HAP-1 (cell line): Measurements from ENCODE around the gene GRIPAP1.
"Not testable (repeated sequence)": the region's sequence is repeated elsewhere in the genome, so short reads cannot be mapped to it uniquely, and the experiment has no call there.

Source experiments
- DNase-seq, 2 experiments: peaks; one replicate each; pipeline ENCODE4 v3.0.0-alpha.2; 2016 to 2020; ENCODE audit warnings: low spot score in 2 of 2
- H3K27me3 ChIP-seq: fragments of 250-450 bp; sonication (Bioruptor Pico); 2 replicates; pipeline ENCODE4 v1.5.1; 2020; ENCODE audit warnings: low read depth, mild to moderate bottlenecking, moderate library complexity
- H3K36me3 ChIP-seq: fragments of 250-450 bp; sonication (Bioruptor Pico); replicated peaks from 2 replicates; pipeline ENCODE4 v1.5.1; 2020; ENCODE audit warnings: mild to moderate bottlenecking
- H3K4me1 ChIP-seq: fragments of 250-450 bp; sonication (Bioruptor Pico); 2 replicates; pipeline ENCODE4 v1.5.1; 2020; ENCODE audit warnings: mild to moderate bottlenecking
- H3K4me3 ChIP-seq: fragments of 250-450 bp; sonication (Bioruptor Pico); 2 replicates; pipeline ENCODE4 v1.5.1; 2020; ENCODE audit warnings: mild to moderate bottlenecking, moderate library complexity
- H3K9me3 ChIP-seq: fragments of 250-450 bp; sonication (Bioruptor Pico); 2 replicates; pipeline ENCODE4 v1.5.1; 2020; ENCODE audit warnings: mild to moderate bottlenecking, moderate library complexity
- in situ Hi-C: fragments of 300-500 bp; cut with MboI; formaldehyde crosslinking; loops from 3 replicates; pipeline ENCODE4 v1.14.3; 2020; ENCODE audit warnings: low sequenced_read_pairs, inconsistent platforms, mixed read lengths

GRIPAP1 gene

DNA sequence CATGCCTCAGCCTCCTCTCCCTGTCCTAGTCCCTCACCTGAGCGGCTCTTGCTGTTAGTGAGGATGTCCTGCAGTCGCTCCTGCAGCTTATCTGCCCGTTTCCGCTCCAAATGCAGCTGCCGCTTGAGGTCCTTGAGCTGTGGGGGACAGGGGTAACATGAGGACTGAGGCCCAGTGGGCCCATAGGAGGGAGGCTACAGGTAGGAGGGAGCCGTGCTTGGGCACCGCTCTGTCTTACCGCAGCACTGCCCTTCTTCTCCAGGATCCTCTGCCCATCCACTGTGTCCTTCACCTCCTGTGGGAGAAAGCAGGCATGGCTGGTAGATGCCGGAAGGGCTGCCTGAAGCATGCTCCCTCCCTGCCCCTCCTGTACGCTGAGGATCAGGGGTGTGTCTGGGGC is 20.9 kb downstream of the GRIPAP1 start:
- H3K9me3 ChIP-seq = no peaks in the 10 kb centered on the region
- H3K4me1 ChIP-seq = no peaks in the 10 kb centered on the region
- H3K4me3 ChIP-seq = no peak overlapping the region
- H3K27me3 ChIP-seq = no peaks in the 10 kb centered on the region
- no peak for DNase-seq
- H3K36me3 ChIP-seq = peaks cover 65% of the 10 kb centered on the region
- in situ Hi-C loops = loop anchor here (10.0 kb wide), 1 partner anchor 124 kb away; no protein-coding TSS in a partner anchor

DNA sequence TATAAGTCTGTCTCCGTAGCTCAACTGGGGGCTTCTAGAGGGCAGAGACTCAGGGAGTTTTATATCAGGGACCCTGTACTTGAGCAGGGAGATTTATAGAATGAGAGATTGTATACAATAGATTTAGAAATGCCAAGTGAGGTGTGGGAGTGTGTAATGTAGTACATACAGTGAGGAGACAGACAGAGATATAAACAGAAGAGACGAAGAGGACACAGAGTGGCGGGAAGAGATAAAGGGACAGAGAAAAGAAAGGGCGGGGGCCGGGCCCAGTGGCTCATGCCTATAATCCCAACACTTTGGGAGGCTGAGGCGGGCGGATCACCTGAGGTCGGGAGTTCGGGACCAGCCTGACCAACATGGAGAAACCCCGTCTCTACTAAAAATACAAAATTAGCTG is 21.7 kb downstream of the GRIPAP1 start:
- not testable (repeated sequence) for H3K4me3 ChIP-seq, H3K4me1 ChIP-seq, H3K27me3 ChIP-seq, H3K9me3 ChIP-seq, DNase-seq
- peaks cover 71% of the 10 kb centered on the region for H3K36me3 ChIP-seq
- in situ Hi-C loops = loop anchor here (10.0 kb wide), 1 partner anchor 124 kb away; no protein-coding TSS in a partner anchor

DNA sequence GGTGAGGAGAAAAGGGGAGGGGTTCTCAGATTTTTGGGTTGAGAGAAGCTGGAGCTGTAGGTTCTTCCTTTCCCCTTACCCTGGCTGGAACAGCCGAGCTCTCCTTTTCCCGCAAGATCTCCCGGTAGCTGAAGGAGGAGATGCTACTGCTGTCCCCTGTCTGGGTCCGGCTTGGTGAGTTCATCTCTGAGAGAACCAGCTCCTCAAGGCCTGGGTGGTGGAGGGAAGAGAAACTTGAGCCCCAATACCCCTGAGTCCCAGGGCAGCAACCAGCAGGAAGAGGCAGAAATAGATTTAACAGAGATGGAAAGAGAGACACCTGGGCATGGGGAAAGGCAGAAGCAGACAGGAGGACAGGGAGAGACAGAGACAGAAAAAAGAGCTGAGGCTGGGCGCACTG is 23.8 kb downstream of the GRIPAP1 start:
- H3K36me3 ChIP-seq = peaks cover 68% of the 10 kb centered on the region
- DNase-seq = no peak
- H3K4me1 ChIP-seq = no peaks in the 10 kb centered on the region
- in situ Hi-C loops = no loop called here
- no peaks in the 10 kb centered on the region for H3K27me3 ChIP-seq
- no peak overlapping the region for H3K4me3 ChIP-seq
- no peaks in the 10 kb centered on the region for H3K9me3 ChIP-seq

DNA sequence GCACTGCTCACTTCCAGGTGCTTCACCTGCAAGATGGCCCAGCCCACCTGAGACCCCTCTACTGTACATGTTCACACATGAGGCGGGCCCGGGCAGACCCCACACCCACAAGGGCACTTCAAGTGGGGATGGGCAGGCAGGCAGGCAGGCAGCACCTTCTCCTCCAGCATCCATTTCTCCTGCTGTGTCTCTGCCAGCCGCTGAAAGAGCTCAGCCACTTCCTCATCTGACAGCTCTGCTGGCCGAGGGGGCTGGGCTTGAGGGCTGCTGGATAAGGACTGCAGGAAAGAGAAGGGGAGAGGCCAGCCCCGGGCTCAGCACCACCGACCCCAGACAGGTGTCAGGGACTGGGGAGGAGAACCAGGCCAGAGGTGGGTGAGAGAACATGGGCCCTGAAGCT is 26.0 kb downstream of the GRIPAP1 start:
- no peaks in the 10 kb centered on the region for H3K9me3 ChIP-seq
- H3K36me3 ChIP-seq = peaks cover 48% of the 10 kb centered on the region
- DNase-seq = no peak
- in situ Hi-C loops = no loop called here
- no peaks in the 10 kb centered on the region for H3K27me3 ChIP-seq
- H3K4me3 ChIP-seq = no peak overlapping the region
- peaks cover 3% of the 10 kb centered on the region; the same call in 1 of the 2 replicates for H3K4me1 ChIP-seq

DNA sequence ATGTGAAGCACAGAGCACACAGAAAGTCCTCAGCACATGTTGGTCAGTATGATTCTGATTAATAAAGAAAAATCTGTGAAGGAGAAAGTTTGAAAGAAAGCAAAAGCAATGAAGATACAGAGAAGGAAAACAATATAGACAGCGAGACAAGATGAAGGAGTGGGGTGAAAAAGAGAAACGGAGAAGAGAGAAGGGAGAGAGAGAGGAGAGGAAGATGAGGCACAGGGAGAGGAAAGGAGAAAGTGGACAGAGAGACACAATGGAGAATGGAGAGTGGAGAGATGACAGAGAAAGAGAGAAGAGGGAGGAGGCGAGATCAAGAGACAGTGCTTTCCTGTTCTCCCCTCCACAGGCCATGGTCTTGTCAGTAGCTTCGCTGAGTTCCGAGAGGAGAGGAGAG is 26.5 kb downstream of the GRIPAP1 start:
- Histone ChIP-seq H3K9me3 (no peaks in the 10 kb centered on the region), H3K4me1 (peaks cover 3% of the 10 kb centered on the region; the same call in 1 of the 2 replicates), H3K4me3 (no peak overlapping the region), H3K36me3 (peaks cover 46% of the 10 kb centered on the region), H3K27me3 (no peaks in the 10 kb centered on the region)
- no peak for DNase-seq
- in situ Hi-C loops = no loop called here

DNA sequence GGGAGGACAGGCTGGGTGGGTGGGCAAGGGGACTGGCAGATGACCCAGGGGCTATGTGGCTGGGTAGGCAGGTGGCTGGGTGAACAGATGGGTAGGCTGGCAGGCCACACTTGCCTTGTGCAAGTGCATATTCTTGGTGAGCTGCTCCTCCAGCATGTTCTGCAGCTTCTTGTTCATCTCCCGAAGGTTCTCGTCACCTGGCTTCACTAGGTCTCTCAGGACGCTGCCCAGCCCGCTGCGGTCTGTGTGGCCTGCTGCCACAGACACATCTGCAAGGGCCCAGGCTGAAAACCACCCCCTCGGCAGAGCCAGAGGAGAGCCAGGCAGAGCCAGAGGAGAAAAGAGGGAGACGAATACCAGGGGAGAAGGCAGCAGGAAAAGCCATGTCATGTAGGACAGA is 27.0 kb downstream of the GRIPAP1 start:
- H3K36me3 ChIP-seq = peaks cover 42% of the 10 kb centered on the region
- peaks cover 3% of the 10 kb centered on the region; the same call in 1 of the 2 replicates for H3K4me1 ChIP-seq
- DNase-seq = no peak
- H3K27me3 ChIP-seq = no peaks in the 10 kb centered on the region
- in situ Hi-C loops = no loop called here
- H3K9me3 ChIP-seq = no peaks in the 10 kb centered on the region
- no peak overlapping the region for H3K4me3 ChIP-seq

DNA sequence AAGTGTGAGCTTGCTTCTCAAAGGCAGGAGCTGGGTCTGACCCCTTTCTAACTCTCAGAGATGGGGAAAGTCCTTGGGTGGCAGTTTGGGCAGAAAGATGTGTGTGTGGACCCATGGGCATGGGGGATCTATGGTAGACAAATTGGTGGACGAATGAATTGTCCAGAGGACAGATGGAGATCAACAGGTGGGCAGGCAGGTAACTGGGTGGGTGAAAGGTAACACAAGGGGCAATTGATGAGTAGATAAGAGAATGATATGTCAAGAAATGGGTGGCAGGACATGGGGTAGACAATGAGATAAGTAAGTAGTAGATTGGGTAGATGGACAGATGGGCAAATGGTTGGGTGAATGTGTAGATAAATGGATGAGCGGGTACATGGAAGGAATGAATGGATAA is 27.5 kb downstream of the GRIPAP1 start:
- DNase-seq = no peak
- H3K36me3 ChIP-seq = peaks cover 37% of the 10 kb centered on the region
- no peaks in the 10 kb centered on the region for H3K9me3 ChIP-seq
- in situ Hi-C loops = no loop called here
- peaks cover 3% of the 10 kb centered on the region; the same call in 1 of the 2 replicates for H3K4me1 ChIP-seq
- H3K27me3 ChIP-seq = no peaks in the 10 kb centered on the region
- H3K4me3 ChIP-seq = no peak overlapping the region

DNA sequence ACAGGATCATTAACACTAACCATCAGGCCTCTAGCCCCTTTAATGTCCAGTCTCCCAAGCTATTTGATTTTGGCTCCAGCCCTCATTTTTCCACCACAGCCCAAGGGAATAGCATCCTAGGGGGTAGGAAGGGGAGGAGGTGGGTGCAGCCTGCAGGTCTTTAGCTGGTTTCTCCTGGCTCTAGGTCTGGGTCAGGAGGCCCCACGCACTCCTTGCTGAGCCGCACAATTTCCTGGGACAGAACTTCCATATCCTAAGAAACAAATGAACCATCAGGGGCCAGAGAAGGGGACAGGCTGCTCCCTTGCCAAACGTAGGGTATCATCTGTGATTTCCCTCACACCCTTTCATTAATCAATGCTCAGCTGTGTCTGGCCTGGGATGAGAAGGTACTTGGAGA is 28.0 kb downstream of the GRIPAP1 start:
- in situ Hi-C loops = no loop called here
- Histone ChIP-seq H3K27me3 (no peaks in the 10 kb centered on the region), H3K36me3 (peaks cover 36% of the 10 kb centered on the region), H3K4me3 (no peak overlapping the region), H3K4me1 (peaks cover 3% of the 10 kb centered on the region; the same call in 1 of the 2 replicates), H3K9me3 (no peaks in the 10 kb centered on the region)
- no peak for DNase-seq

DNA sequence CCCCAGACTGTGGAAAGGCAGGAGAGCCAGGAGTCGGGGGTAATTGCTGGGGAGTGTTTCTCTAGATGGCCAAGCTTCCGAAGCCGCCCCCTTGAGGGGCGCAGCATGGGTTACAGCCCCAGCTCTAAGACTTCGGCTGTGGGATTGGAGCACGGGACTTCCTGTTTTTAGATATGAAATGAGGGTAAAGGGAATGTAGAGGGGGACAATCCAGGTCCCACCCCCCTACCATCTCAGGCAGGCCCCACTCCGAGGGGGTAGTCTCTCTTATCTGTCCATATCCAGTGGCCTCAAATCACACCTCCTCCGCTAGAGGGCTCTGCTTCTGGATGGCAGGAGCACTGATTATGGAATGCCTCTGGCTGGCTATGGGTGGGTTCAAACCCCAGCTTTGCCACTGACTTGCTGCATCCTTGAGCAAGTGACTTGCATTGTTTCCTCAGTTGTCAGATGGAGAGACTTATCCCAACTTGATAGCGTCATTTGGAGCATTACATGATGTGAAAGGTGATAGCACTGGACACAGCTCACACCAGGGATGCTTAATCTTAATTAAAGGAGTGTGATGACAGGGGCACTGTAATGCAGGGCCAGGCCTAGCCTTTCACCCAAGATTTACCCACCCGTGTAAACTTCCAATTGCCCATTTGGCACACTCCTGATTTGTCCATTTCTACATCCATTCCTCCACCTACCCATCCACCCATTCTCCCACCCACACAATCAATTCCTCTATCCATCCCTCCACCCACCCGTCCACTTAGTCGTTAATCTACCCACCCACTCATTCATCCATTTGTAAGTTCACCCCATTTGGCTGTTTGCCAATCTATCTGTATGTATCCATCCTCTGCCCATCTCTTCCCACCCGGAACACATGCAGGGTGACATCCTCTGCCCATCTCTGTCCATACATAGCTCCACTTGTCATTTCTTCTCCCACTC is 29.6 kb downstream of the GRIPAP1 start:
- peak; percentile 34 to 77 for DNase-seq
- Histone ChIP-seq H3K27me3 (no peaks in the 10 kb centered on the region), H3K4me3 (no peak overlapping the region), H3K9me3 (no peaks in the 10 kb centered on the region), H3K4me1 (peaks cover 3% of the 10 kb centered on the region; the same call in 1 of the 2 replicates), H3K36me3 (peaks cover 28% of the 10 kb centered on the region)
- in situ Hi-C loops = no loop called here

DNA sequence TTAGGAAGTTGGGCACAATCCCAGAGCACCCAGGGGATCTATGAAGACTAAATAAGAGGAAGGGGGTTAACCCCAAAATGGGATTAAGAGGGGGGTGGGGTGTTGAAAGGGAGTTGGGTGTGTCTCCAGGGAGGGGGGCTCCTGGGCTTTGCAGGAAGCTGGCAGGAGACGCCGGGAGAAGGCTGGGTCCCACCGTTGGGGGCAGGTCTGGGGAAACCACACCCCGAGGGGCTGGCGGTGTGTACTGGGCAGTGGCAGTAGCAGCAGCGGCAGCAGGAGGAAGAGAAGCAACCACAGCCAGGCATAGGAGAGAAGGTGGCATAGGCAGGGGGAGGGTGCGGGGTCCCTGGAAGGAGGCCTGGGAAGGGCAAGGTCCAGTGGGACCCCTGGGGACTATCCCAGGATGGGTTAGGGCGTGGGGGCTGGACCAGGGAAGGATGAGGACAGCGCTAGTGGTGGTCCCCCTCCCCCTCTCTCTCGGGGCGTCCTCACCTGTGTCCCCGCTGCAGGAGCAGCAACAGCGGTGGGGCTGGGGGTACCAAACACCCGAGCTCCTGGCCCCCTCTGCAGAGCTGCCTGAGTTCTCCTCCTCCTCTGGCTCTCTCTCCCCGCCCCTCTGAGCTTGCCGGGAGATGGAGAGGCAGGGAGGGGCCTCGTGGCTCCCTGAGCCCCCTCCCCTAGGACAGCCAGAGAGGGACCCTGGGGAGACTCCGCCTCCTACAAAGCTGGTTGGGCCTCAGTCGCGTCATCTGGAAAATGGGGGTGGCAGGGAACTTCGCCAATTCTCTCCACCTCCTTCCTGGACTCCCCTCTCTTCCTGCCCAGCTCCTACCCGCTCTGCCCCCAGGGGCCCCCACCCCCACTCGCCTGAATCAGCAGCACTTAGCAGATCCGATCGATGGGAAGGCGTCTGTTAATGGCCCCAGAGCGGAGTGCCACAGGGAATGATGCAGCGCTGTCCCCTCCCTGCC is 30.5 kb downstream of the GRIPAP1 start, which contains the start of gene KCND1:
Gene KCND1 (minus strand): TSS at position 596 of the 971 bp plus-strand sequence. CDS start 1,573 bp downstream, outside the sequence.
- DNase-seq = peak in 1 of 2 experiments; percentile 41
- Histone ChIP-seq H3K27me3 (no peaks in the 10 kb centered on the region), H3K9me3 (no peaks in the 10 kb centered on the region), H3K36me3 (peaks cover 18% of the 10 kb centered on the region), H3K4me3 (no peak within 1 kb of the TSS), H3K4me1 (peaks cover 3% of the 10 kb centered on the region; the same call in 1 of the 2 replicates)
- in situ Hi-C loops = no loop called here

DNA sequence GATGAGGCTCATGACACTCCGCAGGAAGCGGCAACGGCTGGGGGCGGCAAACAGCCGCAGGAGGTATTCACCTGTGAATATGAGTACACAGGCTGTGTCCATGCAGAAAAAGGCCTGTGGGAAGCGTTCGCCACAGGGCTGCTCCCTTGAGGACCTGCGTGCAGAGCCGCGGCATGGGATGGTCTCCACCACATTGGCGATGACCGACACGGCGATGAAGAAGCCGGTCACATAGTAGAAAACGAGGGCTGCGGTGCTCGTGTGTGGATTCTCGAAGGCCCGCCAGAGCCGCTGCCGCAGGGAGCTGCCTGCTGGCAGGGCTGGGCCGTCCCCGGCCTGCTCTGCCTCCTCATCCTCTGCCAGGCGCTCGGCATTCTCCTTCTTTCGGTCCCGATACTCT is 32.6 kb downstream of the GRIPAP1 start:
- Histone ChIP-seq H3K27me3 (no peaks in the 10 kb centered on the region), H3K36me3 (peaks cover 3% of the 10 kb centered on the region), H3K9me3 (no peaks in the 10 kb centered on the region), H3K4me3 (no peak overlapping the region), H3K4me1 (peaks cover 3% of the 10 kb centered on the region; the same call in 1 of the 2 replicates)
- DNase-seq = no peak
- in situ Hi-C loops = no loop called here

DNA sequence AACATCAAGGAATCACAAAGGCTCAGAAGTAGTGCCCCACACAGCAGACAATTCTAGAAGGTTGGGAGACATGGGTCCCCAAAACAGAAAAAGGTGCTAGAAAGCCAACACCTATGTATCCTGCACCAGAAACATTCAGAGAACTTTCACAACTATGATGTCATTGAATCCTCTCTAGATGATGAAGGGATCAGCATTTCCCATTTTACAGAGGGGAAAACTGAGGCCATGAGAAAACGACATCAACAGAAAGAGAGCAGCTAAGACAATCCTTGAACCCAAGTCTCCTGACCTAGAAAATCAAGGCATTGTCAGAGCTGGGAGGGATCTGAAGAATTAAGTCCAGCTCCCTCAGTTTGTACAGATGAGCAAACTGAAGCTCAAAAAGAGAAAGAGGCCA is 33.7 kb downstream of the GRIPAP1 start:
- DNase-seq = no peak
- H3K36me3 ChIP-seq = no peaks in the 10 kb centered on the region
- no peaks in the 10 kb centered on the region for H3K27me3 ChIP-seq
- no peaks in the 10 kb centered on the region for H3K9me3 ChIP-seq
- H3K4me1 ChIP-seq = peaks cover 3% of the 10 kb centered on the region; the same call in 1 of the 2 replicates
- in situ Hi-C loops = no loop called here
- no peak overlapping the region for H3K4me3 ChIP-seq

DNA sequence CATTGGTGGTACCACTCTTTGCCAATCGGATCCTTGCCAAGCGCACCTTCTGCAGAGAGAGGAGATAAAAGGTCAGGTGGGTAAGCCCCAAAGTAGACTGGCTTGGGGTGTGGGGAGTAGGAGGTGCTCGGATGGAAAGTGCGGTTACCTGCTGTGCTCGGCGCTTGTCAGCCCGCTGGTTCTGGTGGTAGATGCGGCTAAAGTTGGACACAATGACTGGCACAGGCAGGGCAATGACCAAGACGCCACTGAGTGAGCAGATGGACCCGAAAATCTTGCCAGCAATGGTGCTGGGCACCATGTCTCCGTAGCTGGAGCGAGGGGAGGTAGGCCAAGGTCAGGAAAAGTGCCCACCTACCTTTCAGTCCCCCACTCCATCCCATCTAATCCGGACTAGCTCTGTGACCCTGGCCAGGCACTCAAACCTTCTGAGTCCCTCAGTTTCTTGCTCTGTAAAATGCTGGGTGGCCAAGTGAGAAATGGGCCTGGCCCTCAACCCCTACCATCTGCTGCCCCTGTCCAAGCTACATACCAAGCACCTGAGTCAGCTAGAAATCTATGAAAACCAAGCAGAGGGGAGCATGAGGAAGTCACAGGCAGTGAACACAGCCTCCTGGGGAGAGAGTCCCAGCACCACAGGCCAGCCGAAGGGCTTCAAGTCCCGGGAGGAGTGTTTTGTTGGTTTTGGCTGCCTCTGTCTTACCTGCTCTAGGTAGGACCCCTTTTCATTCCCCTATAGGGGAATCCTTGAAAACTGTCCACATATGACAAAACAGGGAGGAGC is 35.1 kb downstream of the GRIPAP1 start:
- Histone ChIP-seq H3K36me3 (no peaks in the 10 kb centered on the region), H3K4me3 (no peak overlapping the region), H3K4me1 (peaks cover 3% of the 10 kb centered on the region; the same call in 1 of the 2 replicates), H3K27me3 (no peaks in the 10 kb centered on the region), H3K9me3 (no peaks in the 10 kb centered on the region)
- in situ Hi-C loops = no loop called here
- no peak for DNase-seq
